Parathyroid adenoma (tissue), 2 donors: ENCODE data around the gene PKD1L1.
"Not testable (repeated sequence)": the region's sequence is repeated elsewhere in the genome, so short reads cannot be mapped to it uniquely, and the experiment has no call there.

Experiments
- H2AFZ ChIP-seq: fragments of 300-600 bp; sonication (generic); one replicate; pipeline ENCODE4 v1.7.0; 2017; ENCODE audit warnings: antibody characterized with exemption, mild to moderate bottlenecking
- H3K27ac ChIP-seq: fragments of 300-600 bp; sonication (generic); one replicate; pipeline ENCODE4 v1.7.0; 2017
- H3K27me3 ChIP-seq: fragments of 300-600 bp; sonication (generic); one replicate; pipeline ENCODE4 v1.7.0; 2017; ENCODE audit warnings: low read length; ENCODE audit not compliant: control insufficient read depth, insufficient read depth
- H3K36me3 ChIP-seq: fragments of 300-600 bp; sonication (generic); one replicate; pipeline ENCODE4 v1.7.0; 2017; ENCODE audit warnings: low read length; ENCODE audit not compliant: control insufficient read depth, insufficient read depth
- H3K4me1 ChIP-seq: fragments of 300-600 bp; sonication (generic); one replicate; pipeline ENCODE4 v1.7.0; 2017; ENCODE audit warnings: control low read depth
- H3K4me2 ChIP-seq: fragments of 300-600 bp; sonication (generic); one replicate; pipeline ENCODE4 v1.7.0; 2017; ENCODE audit warnings: low read length
- H3K4me3 ChIP-seq: fragments of 300-600 bp; sonication (generic); one replicate; pipeline ENCODE4 v1.7.0; 2017; ENCODE audit warnings: low read depth, low read length
- H3K79me2 ChIP-seq: fragments of 300-600 bp; sonication (generic); one replicate; pipeline ENCODE4 v1.7.0; 2017; ENCODE audit warnings: control low read depth
- H3K9ac ChIP-seq: fragments of 300-600 bp; sonication (generic); one replicate; pipeline ENCODE4 v1.7.0; 2017; ENCODE audit warnings: mild to moderate bottlenecking
- H3K9me3 ChIP-seq: fragments of 300-600 bp; sonication (generic); one replicate; pipeline ENCODE4 v1.7.0; 2017; ENCODE audit warnings: low read length; ENCODE audit not compliant: control insufficient read depth
- CTCF ChIP-seq: fragments of 300-600 bp; sonication (generic); IDR thresholded peaks from one replicate; pipeline ENCODE4 v1.7.0; 2017; ENCODE audit warnings: antibody characterized with exemption, mild to moderate bottlenecking
- donor health status: primary hyperparathyroidism.

PKD1L1 gene

GRCh38 chr7:47803025-47803424 is 145.2 kb downstream of the PKD1L1 start:
- Histone ChIP-seq H3K4me3 (no peak overlapping the region), H2AFZ (no peak overlapping the region), H3K4me1 (no peaks in the 10 kb centered on the region), H3K9ac (no peak overlapping the region), H3K4me2 (no peak overlapping the region), H3K9me3 (no peaks in the 10 kb centered on the region), H3K36me3 (no peaks in the 10 kb centered on the region), H3K79me2 (no peaks in the 10 kb centered on the region), H3K27me3 (no peaks in the 10 kb centered on the region), H3K27ac (no peak overlapping the region)
- no peak for TF ChIP-seq CTCF

GRCh38 chr7:47801423-47801822 is 146.8 kb downstream of the PKD1L1 start:
- Histone ChIP-seq H3K27me3 (no peaks in the 10 kb centered on the region), H3K79me2 (no peaks in the 10 kb centered on the region), H3K9me3 (no peaks in the 10 kb centered on the region), H3K4me3 (no peak overlapping the region), H3K4me1 (no peaks in the 10 kb centered on the region), H3K36me3 (no peaks in the 10 kb centered on the region), H3K4me2 (no peak overlapping the region), H3K27ac (no peak overlapping the region), H2AFZ (no peak overlapping the region), H3K9ac (no peak overlapping the region)
- no peak for TF ChIP-seq CTCF

- no peak for TF ChIP-seq CTCF
- no peaks in the 10 kb centered on the region for H3K36me3 ChIP-seq
- no peak overlapping the region for H3K4me3 ChIP-seq
- peaks cover 3% of the 10 kb centered on the region for H3K4me1 ChIP-seq
- no peak overlapping the region for H3K9ac ChIP-seq
- H3K27me3 ChIP-seq: no peaks in the 10 kb centered on the region
- no peaks in the 10 kb centered on the region for H3K79me2 ChIP-seq
- no peak overlapping the region for H3K27ac ChIP-seq
- no peaks in the 10 kb centered on the region for H3K9me3 ChIP-seq
- no peak overlapping the region for H3K4me2 ChIP-seq
- H2AFZ ChIP-seq: no peak overlapping the region
Measured at GRCh38 chr7:47799524-47799923, 148.7 kb downstream of the PKD1L1 start.

GRCh38 chr7:47796347-47796746 is 151.9 kb downstream of the PKD1L1 start:
- H3K4me1 ChIP-seq: peaks cover 3% of the 10 kb centered on the region
- no peaks in the 10 kb centered on the region for H3K36me3 ChIP-seq
- no peaks in the 10 kb centered on the region for H3K27me3 ChIP-seq
- no peak overlapping the region for H3K9ac ChIP-seq
- no peak overlapping the region for H3K4me2 ChIP-seq
- H3K27ac ChIP-seq: no peak overlapping the region
- H2AFZ ChIP-seq: no peak overlapping the region
- no peak for TF ChIP-seq CTCF
- H3K79me2 ChIP-seq: no peaks in the 10 kb centered on the region
- no peaks in the 10 kb centered on the region for H3K9me3 ChIP-seq
- no peak overlapping the region for H3K4me3 ChIP-seq

- H3K4me2 ChIP-seq: no peak overlapping the region
- no peaks in the 10 kb centered on the region for H3K9me3 ChIP-seq
- no peaks in the 10 kb centered on the region for H3K27me3 ChIP-seq
- peaks cover 3% of the 10 kb centered on the region for H3K4me1 ChIP-seq
- no peak overlapping the region for H3K27ac ChIP-seq
- no peak for TF ChIP-seq CTCF
- H3K4me3 ChIP-seq: no peak overlapping the region
- H3K9ac ChIP-seq: no peak overlapping the region
- no peaks in the 10 kb centered on the region for H3K79me2 ChIP-seq
- H3K36me3 ChIP-seq: no peaks in the 10 kb centered on the region
- no peak overlapping the region for H2AFZ ChIP-seq
Measured at GRCh38 chr7:47795631-47796030, 152.6 kb downstream of the PKD1L1 start.

GRCh38 chr7:47795126-47795525 is 153.1 kb downstream of the PKD1L1 start:
- not testable (repeated sequence) for H3K4me1 ChIP-seq, H2AFZ ChIP-seq, H3K4me3 ChIP-seq, H3K4me2 ChIP-seq, H3K27me3 ChIP-seq, H3K9me3 ChIP-seq, H3K79me2 ChIP-seq, H3K9ac ChIP-seq, H3K27ac ChIP-seq, H3K36me3 ChIP-seq
